HG03280 (cell line): ENCODE measurements around the gene PIGH.
"Not testable (repeated sequence)": the region's sequence is repeated elsewhere in the genome, so short reads cannot be mapped to it uniquely, and the experiment has no call there.

Source experiments
- ATAC-seq: cut with Tn5 transposase; IDR thresholded peaks from one replicate; pipeline ENCODE4 v1.9.1; 2021; ENCODE audit warnings: mild to moderate bottlenecking, moderate library complexity; ENCODE audit not compliant: unreplicated experiment

The PIGH gene, protein sequence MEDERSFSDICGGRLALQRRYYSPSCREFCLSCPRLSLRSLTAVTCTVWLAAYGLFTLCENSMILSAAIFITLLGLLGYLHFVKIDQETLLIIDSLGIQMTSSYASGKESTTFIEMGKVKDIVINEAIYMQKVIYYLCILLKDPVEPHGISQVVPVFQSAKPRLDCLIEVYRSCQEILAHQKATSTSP

DNA sequence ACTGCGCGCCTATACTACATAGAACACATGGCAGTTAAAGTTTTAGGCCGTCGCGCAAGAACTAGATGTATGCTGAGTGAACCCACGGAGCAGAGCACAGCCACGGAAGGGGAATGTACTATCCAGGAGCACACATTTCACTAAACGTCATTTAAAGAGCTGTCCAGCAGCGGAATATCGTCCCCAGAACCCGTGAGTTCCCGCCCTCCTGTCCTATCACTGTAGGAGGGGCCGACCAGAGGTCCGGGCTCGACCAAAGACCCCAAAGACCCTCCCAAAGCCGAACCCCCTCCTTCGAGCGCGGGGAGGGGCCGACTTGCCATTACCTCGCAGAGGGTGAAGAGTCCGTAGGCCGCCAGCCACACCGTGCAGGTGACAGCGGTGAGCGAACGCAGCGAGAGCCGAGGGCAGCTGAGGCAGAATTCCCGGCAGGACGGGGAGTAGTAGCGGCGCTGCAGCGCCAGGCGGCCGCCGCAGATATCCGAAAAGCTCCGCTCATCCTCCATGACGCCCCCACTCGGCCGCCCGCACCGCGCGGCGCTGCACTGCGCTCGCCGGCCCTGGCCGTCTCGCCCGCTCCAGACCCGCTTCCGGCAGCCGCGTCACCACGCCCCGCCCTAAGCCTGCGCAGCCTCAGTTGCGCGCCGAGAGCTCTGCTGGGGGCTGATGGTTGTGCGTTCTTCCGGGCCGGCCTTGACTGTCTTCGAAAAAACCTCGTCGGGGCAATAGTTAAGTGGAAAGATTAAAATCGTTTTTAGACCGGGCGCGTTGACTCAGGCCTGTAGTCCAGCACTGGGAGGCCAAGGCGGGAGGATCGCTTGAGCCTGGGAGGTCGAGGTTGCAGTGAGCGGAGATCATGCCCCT is at the start of gene PIGH:
PIGH (minus strand) TSS at position 571 of the 864 bp plus-strand sequence; CDS start at position 506, 65 bp downstream.
- peak; percentile 97 for ATAC-seq

DNA sequence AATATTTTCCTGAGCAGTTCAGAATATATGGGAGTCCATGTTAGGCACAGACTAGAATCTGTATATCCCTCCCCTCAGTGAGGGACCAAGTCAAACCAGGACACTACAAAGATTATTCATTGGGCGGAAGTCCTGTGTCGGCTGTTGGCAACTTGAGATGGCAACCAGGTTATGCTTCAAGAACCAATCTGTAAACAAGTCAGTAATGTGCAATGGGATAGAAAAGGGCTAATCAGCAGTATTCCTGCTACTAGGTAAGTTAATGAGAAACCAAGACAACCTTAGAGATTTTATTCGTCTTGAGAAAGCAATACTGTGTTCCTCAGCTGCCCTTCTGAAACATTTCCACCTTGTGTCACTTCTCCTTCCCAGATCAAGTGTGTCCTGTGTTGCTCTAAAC is 46.1 kb upstream of the PIGH start:
- no peak for ATAC-seq

DNA sequence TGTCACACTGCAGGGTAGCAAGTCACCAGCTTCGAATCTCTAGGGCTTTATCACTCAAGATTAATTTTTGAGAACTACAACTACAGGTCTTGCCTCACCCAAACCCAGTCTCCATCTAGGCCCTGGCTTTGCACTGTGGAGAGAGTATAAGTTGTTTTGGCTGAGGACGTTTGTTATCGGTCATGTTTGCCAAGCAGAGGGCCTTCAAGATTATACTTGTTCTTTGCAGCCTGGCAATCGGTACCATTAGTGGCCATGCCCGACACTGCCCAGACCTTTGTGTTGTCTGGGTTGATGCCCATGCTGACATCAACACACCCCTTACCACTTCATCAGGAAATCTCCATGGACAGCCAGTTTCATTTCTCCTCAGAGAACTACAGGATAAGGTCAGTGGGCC is 45.3 kb upstream of the PIGH start:
- no peak for ATAC-seq

DNA sequence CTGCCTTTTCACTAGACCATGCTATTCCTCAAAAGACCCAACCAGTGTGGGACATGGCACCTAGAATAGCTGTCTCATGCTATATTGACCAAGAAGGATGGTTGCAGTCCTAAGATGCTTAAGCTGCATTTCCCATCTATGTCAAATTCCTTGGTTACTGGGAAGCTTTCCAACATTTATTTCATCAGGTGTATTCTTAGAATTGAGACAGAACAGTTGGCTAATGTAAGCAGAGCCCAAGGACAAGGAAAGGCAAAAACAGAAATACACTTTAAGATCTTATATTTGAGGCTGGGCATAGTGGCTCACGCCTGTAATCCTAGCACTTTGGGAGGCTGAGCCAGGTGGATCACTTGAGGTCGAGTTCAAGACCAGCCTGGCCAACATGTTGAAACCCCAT is 44.4 kb upstream of the PIGH start:
- ATAC-seq, result no peak

GRCh38 chr14:67643713-67644112 is 43.6 kb upstream of the PIGH start:
- ATAC-seq, result no peak

GRCh38 chr14:67641902-67642749 is 42.1 kb upstream of the PIGH start:
- ATAC-seq, result no peak

GRCh38 chr14:67641480-67641879 is 41.4 kb upstream of the PIGH start:
- ATAC-seq, result no peak

DNA sequence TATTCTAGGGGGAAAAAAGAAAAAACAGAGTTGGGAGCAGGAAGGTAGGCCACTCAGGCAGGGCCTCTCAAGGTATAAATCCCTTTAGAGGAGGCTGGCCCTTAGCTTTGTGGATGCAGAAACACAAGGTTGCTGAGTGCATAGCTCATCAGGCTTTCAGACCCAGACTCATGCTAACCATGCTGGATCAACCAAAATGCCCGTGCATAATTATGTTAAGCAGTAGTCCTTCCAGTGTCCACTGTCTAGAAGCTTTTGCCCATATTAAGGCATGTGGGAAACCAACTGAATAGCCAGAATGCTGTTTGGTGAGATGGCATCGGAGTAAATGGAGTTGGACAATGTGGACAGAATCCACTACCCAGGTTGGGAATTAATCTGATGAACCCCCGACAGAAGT is 38.6 kb upstream of the PIGH start:
- ATAC-seq, result no peak

DNA sequence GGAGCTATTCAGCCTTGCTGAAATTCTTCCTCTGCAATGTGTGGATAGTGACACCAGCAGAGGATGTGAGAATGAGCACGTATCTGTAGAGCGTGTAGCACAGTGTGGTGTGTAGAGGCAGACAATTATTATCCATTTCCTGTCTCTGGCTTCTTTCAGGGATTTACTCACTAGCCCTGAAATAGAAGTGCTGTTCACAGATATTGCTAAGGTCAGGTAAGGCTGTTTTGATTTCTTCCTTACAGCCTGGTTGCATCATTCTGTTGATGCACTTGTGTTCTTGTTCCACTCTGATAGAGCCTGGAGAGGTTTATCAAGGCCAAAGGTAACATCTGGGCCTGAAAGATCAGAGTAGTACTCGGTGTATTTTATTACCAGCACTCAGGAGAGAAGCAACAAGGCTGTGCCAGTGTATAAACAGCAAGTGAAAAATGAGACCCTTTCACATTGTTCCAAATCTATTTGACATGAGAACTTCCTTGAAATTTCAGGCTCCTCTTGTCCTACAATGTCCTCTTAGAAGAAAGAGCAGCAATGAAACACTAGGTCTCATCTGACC is 36.4 kb upstream of the PIGH start:
- ATAC-seq, result no peak

- ATAC-seq, result no peak
Measured at GRCh38 chr14:67633451-67634147, 33.5 kb upstream of the PIGH start.

DNA sequence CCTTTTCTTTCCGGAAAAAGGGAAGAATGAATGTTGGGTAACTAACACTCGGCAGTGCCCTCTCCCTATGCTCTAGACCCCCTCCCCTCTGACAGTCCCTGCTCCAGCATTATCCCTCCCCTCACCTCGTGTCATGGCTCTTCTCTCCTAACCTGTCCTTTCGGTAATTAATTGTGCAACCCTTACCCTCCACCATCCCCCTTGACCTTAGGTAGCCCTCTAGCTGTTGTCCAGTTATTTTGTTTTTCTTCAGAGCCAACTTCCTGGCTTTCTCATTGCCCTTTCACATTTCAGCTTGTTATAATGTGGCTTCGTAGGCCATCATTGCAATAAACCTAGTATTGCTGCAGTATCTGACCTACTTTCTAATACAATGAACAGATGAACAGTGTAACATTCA is 30.9 kb upstream of the PIGH start:
- no peak for ATAC-seq

DNA sequence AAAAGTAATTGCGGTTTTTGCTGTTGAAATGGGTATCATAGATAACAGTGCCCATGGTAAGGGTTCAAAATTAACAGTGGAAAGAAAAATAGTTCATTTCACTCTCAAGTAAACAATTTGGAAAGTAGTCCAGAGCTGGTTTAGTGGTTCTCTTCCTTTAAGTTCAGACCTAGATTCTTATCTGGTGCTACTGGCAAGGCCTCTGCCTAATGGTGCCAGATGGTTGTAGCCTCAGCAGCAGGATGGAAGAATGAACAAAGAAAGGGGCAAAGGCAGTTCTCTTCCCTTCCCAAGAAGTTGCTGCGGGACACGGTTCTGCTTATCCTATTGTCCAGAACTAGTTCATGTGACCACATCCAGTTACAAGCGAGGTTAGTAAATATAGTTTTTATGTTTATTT is 30.1 kb upstream of the PIGH start:
- ATAC-seq, result no peak

GRCh38 chr14:67627519-67627918 is 27.5 kb upstream of the PIGH start:
- ATAC-seq, result no peak

DNA sequence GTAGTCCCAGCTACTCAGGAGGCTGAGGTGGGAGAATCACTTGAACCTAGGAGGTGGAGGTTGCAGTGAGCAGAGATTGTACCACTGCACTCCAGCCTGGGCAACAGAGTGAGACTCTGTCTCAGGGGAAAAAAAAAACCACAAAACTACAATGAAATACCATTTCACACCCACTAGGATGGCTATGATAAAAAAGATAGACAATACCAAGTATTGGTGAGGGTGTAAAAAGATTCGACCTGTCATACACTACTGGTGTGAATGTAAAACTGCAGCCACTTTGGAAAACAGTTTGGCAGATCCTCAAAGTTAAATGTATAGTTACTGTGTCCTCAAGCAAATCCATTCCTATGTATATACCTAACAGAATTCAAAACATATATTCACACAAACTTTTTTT is 26.1 kb upstream of the PIGH start:
- ATAC-seq, result not testable (repeated sequence)

- ATAC-seq, result no peak
Measured at GRCh38 chr14:67623114-67623513, 23.0 kb upstream of the PIGH start.

DNA sequence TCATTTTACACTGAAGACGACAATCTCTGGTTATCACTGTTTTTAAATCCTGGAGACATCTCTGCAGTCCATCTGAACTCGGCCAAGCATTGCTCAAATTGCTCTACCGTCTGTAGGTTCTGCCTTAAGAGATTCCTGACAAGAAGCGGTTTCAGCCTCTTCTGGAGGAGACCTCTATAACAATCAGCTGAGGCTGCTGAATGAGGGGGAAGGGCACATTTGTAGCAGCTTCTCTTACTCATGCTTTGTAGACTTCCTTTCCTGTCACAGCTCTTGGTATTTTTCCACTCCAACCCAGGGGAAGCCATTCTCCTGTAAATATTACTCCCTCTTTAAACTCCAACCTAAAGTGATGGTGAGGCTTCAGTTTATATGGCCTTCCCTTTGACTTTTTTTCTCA is 22.6 kb upstream of the PIGH start:
- no peak for ATAC-seq

DNA sequence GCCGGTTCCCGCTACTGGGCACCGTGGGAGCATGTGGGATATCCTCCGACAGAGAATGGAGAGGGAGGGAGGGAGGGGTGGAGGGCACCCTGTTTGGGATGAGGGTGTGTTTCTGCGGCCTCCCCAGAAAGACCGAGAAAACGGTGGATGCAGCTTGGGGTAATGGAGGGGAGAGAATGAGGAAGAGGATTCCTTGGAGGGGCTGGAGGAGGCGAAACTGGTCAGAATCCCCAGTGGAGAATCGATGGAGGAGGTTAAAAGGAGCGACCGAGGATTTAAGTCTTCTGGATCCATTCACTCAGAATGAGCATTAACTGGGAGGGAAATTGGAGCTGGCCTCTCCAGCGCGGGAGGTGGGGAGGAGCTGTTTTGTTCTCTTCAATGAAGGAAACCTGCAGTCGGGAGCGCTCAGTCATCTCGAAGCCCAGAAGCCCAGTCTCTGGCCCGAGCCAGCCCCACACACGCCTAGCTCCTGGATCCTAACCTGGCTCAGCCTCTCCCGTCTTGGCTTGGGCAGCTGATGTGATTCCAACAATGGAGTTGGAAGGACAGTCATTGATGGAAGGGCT is 20.2 kb upstream of the PIGH start:
- ATAC-seq, result no peak

- peak; percentile 97 for ATAC-seq
Measured at GRCh38 chr14:67619446-67620216, 19.6 kb upstream of the PIGH start, which contains the start of gene ARG2. Gene ARG2 (plus strand): TSS chr14:67619920. CDS start chr14:67619978, 58 bp downstream.

- ATAC-seq, result no peak
Measured at GRCh38 chr14:67618617-67619063, 18.6 kb upstream of the PIGH start.
